NOMO-1 treated with dmso at 0.1 percent for 144 hours (cell line): ENCODE data around the gene ARL1.
"Not testable (repeated sequence)": the region's sequence is repeated elsewhere in the genome, so short reads cannot be mapped to it uniquely, and the experiment has no call there.

Experiments
- DNase-seq: peaks from one replicate; lab custom pipeline; 2025; ENCODE audit not compliant: unreplicated experiment; lab: John Stamatoyannopoulos, UW

The ARL1 gene

GRCh38 chr12:101407436-101408345 lies at the start of gene ARL1:
TSS of gene ARL1 (minus strand) at chr12:101407772. CDS start at chr12:101407645, 127 bp downstream.
- DNase-seq = peak; percentile 71

- DNase-seq = no peak
Observed at GRCh38 chr12:101455685-101456084, 48.1 kb upstream of the ARL1 start.

DNA sequence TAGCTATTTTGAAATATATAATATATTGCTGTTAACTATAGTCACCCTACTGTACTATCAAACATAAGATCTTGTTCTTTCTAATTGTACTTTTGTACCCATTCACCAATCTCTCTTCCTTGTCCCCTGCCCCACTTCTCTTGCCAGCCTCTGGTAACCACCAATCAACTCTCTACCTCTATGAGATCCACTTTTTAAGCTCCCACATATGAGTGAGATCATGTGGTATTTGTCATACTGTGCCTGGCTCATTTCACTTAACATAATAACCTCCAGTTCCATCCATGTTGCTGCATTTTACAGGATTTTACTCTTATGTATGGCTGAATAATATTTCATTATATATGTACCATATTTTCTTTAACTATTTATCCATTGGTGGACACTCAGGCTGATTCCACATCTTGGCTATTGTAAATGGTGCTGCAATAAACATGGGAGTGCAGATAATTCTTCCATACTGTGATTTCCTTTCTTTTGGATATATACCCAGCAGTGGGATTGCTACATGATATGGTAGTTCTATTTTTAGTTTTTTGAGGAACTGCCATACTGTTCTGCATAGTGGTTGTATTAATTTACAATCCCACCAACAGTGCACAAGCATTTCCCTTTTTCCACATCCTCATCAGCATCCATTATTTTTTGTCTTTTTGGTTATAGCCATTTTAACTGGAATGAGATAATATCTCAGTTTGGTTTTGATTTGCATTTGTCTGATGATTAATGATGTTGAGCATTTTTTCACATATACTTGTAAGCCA lies 34.1 kb upstream of the ARL1 start:
- DNase-seq = no peak

DNA sequence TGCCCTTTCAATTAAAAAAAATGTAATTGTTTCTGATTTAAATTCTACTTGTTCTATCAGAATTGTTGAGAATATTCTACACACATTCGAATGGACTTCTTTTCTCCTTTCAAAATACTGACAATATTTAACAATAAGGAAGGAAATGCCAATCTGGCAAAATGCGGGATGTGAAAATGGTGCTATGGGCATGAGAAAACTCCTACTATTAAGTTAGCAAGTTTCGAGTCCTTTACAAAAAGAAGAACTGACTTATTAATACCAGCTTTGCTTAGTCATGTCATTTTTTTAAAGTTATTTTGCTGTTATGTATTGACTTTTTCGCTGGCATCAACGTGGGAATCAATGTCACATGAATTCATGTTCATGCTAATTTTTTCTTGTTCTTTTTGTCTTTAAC lies 31.7 kb upstream of the ARL1 start:
- no peak for DNase-seq

DNA sequence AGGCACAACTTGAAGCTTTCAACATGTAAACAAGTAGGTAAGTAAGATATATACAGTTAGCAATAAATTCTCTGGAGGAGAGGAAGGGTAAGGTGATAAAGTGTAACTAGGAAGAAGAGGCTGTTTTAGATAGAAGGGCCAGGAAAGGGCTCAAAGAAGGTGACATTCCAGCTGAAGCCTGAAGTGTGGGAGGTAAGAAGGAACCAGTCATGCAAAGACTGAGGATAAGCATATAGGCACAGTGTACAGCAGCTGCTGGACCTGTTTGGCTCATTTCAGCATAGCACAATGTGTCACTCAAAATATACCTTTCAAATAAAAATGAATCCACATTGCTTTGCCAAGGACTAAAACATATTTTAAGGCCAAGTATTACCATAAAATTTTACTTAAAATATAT lies 28.6 kb upstream of the ARL1 start:
- DNase-seq = no peak

- no peak for DNase-seq
Observed at GRCh38 chr12:101430456-101430855, 22.9 kb upstream of the ARL1 start.

- no peak for DNase-seq
Observed at GRCh38 chr12:101424620-101425019, 17.0 kb upstream of the ARL1 start.

- not testable (repeated sequence) for DNase-seq
Observed at GRCh38 chr12:101422066-101422465, 14.5 kb upstream of the ARL1 start.

DNA sequence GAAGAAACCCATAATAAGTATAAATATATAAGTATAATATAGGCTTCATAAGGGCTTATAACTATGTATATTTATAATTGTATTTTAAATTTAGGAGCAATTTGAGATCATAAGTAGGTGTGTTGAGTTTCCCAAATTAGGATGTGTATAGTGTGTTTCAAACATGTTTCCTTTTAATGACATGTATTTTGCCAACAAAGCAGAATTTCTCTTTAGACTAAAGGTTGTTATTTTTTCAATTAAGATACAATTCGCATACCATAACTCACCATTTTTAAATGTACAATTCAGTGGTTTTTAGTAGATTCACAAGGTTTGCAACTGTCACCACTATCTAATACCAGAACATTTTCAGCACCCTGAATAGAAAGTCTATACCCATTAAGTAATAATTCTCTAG lies 7.7 kb upstream of the ARL1 start:
- DNase-seq = no peak

GRCh38 chr12:101414533-101415119 lies 7.1 kb upstream of the ARL1 start:
- DNase-seq = no peak

DNA sequence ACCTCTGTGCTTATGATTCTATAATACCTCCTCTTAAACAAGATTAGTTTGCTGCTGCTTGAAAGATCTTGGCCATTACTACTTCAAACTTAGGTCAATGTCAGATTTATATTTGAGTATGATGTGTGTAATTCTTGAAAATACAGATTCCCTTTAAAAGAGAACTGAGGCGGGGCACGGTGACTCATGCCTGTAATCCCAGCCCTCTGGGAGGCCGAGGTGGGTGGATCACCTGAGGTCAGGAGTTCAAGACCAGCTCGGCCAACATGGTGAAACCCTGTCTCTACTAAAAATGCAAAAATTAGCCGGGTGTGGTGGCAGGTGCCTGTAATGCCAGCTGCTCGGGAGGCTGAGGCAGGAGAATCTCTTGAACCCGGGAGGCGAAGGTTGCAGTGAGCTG lies 2.6 kb upstream of the ARL1 start:
- DNase-seq = not testable (repeated sequence)

DNA sequence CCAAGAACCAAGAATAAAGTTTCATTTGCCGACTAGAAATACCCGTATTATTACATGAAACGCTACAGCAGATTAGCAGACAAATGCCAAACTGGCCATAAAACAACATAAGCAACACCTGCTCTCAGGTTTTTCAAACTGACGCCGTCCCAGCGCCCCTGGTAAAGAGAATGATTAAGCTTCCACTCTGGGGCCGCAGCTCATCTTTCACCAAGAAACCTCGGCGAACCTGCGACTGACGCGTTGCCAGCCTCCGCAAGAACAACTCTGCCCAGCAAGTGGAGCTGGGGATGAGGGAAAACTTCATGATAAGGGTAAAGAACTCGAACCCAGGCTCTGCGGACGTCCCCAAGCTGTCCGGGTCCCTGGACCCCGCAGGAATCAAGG lies 530 bp downstream of the ARL1 start:
- DNase-seq = no peak

DNA sequence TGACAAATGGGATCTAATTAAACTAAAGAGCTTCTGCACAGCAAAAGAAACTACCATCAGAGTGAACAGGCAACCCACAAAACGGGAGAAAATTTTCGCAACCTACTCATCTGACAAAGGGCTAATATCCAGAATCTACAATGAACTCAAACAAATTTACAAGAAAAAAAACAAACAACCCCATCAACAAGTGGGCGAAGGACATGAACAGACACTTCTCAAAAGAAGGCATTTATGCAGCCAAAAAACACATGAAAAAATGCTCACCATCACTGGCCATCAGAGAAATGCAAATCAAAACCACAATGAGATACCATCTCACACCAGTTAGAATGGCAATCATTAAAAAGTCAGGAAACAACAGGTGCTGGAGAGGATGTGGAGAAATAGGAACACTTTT lies 16.4 kb downstream of the ARL1 start:
- DNase-seq = not testable (repeated sequence)

GRCh38 chr12:101379149-101379548 lies 28.4 kb downstream of the ARL1 start:
- DNase-seq = no peak

GRCh38 chr12:101375573-101375972 lies 32.0 kb downstream of the ARL1 start:
- DNase-seq = no peak

DNA sequence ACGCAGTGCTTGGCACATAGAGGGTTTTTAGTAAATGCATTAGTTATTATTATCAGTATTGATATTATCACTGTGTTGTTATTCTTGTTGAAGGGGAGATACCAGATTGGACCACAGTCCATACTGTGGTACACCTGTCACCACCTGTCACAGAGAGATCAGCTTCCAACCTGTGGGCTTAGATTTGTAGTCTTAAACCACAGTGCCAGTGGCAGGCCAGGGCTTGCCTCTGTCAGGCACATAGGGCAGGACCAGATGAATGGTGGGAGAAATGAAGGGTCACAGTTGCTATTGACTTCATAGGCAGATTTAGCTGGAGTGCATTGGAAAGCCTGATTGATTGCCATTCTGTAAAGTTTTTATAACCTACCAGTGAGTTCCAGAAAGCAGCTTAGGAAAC lies 35.1 kb downstream of the ARL1 start:
- no peak for DNase-seq

DNA sequence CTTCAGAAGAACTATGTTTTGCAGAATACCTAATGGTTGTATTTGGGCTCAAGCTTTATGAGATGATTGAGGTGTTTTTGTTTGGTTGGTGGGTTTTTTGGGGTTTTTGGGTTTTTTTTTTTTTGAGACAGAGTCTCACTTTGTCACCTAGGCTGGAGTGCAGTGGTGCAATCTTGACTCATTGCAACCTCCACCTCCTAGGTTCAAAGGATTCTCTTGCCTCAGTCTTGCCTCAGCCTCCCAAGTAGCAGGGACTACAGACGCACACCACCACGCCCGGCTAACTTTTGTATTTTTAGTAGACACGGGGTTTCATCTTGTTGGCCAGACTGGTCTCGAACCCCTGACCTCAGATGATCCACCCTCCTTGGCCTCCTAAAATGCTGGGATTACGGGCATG lies 39.6 kb downstream of the ARL1 start:
- DNase-seq = no peak

GRCh38 chr12:101361455-101361854 lies 46.1 kb downstream of the ARL1 start:
- DNase-seq = no peak

GRCh38 chr12:101356794-101357193 lies 50.8 kb downstream of the ARL1 start:
- DNase-seq = peak; percentile 16

DNA sequence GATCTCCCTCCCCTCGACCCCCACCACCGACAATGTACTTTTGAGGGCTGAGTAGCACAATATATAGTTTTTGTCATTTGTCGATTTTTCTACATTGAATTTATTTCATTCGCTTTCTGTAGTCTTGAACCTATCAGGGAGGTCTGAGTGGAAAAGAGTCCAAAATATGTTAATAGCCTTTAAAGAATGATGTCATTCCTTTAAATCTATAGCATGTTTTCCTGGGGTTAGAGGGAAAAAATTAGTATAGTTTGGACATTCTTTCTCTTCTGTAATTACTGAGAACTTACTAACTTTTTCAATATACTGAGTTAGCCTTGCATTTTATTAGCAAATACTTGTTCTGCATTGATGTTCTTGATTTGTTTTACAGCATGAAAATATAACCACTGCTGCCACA lies 55.9 kb downstream of the ARL1 start:
- DNase-seq = no peak

GRCh38 chr12:101343893-101344292 lies 63.7 kb downstream of the ARL1 start:
- no peak for DNase-seq
